Body of pancreas (tissue), 4 donors: ENCODE measurements around the gene FEV.

ENCODE experiments used
- POLR2A ChIP-seq, 3 donors: fragments of 450-650 bp; IDR thresholded peaks; one replicate each; pipeline ENCODE4 v1.6.1; 2016; ENCODE audit warnings: antibody characterized with exemption in 3 of 3, mild to moderate bottlenecking in 2 of 3
- TF ChIP-seq, protein P1 (sequence below), 7 experiments: fragments of 450-650 bp in 4 of 7; fragments of 200-600 bp in 3 of 7; sonication (generic) in 3 of 7; IDR thresholded peaks; one replicate each; pipeline ENCODE4 v1.5.1; 2016 to 2019; ENCODE audit warnings: antibody characterized with exemption in 7 of 7

DNA sequence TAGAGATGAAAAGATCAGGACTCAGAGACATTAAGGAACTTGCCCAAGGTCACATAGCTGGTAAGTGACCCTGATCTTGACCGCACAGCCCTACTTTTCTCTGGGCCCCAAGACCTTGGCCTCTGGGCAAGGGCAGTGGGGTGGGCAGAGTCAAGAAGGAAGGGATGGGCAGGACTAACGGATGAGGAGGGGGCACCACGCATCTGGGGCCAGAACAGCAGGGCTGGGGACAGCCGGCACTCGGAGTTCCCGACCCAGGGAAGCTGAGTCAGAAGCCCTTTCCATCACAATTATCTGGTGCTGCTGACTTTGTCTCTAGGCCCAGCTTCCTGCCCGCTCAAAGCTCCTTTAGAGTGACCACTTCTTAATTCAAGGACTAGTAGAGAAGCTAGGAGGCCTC is 42.0 kb upstream of the FEV start:
- TF ChIP-seq, protein P1, sequence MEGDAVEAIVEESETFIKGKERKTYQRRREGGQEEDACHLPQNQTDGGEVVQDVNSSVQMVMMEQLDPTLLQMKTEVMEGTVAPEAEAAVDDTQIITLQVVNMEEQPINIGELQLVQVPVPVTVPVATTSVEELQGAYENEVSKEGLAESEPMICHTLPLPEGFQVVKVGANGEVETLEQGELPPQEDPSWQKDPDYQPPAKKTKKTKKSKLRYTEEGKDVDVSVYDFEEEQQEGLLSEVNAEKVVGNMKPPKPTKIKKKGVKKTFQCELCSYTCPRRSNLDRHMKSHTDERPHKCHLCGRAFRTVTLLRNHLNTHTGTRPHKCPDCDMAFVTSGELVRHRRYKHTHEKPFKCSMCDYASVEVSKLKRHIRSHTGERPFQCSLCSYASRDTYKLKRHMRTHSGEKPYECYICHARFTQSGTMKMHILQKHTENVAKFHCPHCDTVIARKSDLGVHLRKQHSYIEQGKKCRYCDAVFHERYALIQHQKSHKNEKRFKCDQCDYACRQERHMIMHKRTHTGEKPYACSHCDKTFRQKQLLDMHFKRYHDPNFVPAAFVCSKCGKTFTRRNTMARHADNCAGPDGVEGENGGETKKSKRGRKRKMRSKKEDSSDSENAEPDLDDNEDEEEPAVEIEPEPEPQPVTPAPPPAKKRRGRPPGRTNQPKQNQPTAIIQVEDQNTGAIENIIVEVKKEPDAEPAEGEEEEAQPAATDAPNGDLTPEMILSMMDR (IDR thresholded peaks at IDR 0.05) = no peak
- no peak for TF ChIP-seq POLR2A (IDR thresholded peaks at IDR 0.05)
